GM23338 (cell line): Measurements from ENCODE around the gene CREB3L2. TPM values are rescaled to one million over a fixed set of nuclear protein-coding genes. Genes with fewer than 3 reads are reported as not detected.

Experiments used
- ATAC-seq: fragments of 200-7000 bp; cut with Tn5 transposase; 3 replicates; pipeline ENCODE4 v1.9.1; 2020
- DNase-seq: peaks from one replicate; pipeline ENCODE4 v3.0.0-alpha.2; 2015; ENCODE audit warnings: low spot score
- H2AFZ ChIP-seq: fragments of 200-600 bp; sonication (generic); 2 replicates; pipeline ENCODE4 v1.8.0; 2016; ENCODE audit warnings: antibody characterized with exemption, mild to moderate bottlenecking, moderate library complexity
- H3F3A ChIP-seq: fragments of 200-600 bp; sonication (generic); replicated peaks from 2 replicates; pipeline ENCODE4 v1.8.0; 2017; ENCODE audit warnings: antibody characterized with exemption, mixed run types, low read depth
- H3K27ac ChIP-seq: fragments of 200-600 bp; sonication (generic); 2 replicates; pipeline ENCODE4 v1.6.1; 2016; ENCODE audit warnings: low read depth
- H3K27me3 ChIP-seq: fragments of 200-600 bp; sonication (generic); 2 replicates; pipeline ENCODE4 v1.8.0; 2016; ENCODE audit warnings: mild to moderate bottlenecking, mixed run types, moderate library complexity; ENCODE audit not compliant: insufficient read depth
- H3K36me3 ChIP-seq: fragments of 200-600 bp; sonication (generic); 2 replicates; pipeline ENCODE4 v1.8.0; 2016; ENCODE audit warnings: mild to moderate bottlenecking; ENCODE audit not compliant: insufficient read depth
- H3K4me1 ChIP-seq: fragments of 200-600 bp; sonication (generic); 2 replicates; pipeline ENCODE4 v1.8.0; 2016; ENCODE audit warnings: mild to moderate bottlenecking, moderate library complexity; ENCODE audit not compliant: insufficient read depth
- H3K4me2 ChIP-seq: fragments of 200-600 bp; sonication (generic); 2 replicates; pipeline ENCODE4 v1.7.1; 2017; ENCODE audit warnings: mixed run types
- H3K4me3 ChIP-seq: fragments of 200-600 bp; sonication (generic); 2 replicates; pipeline ENCODE4 v1.6.1; 2016; ENCODE audit warnings: mixed run types
- H3K79me2 ChIP-seq: fragments of 200-600 bp; sonication (generic); replicated peaks from 2 replicates; pipeline ENCODE4 v1.8.0; 2017; ENCODE audit warnings: mild to moderate bottlenecking; ENCODE audit not compliant: insufficient read depth
- H3K9me2 ChIP-seq: fragments of 200-600 bp; sonication (generic); 2 replicates; pipeline ENCODE4 v1.8.0; 2017; ENCODE audit not compliant: insufficient read depth
- H4K20me1 ChIP-seq: fragments of 200-600 bp; sonication (generic); replicated peaks from 2 replicates; pipeline ENCODE4 v1.8.0; 2017; ENCODE audit warnings: mild to moderate bottlenecking; ENCODE audit not compliant: insufficient read depth
- H3K27ac Mint-ChIP-seq: 2 replicates; pipeline ENCODE4 v1.8.0; 2020; ENCODE audit warnings: inconsistent platforms, mild to moderate bottlenecking, moderate library complexity, mixed read lengths
- H3K27me3 Mint-ChIP-seq: 3 replicates; pipeline ENCODE4 v1.8.0; 2022; ENCODE audit warnings: low read depth, mild to moderate bottlenecking, moderate library complexity, mixed read lengths, inconsistent platforms; ENCODE audit not compliant: insufficient read depth, poor library complexity
- H3K36me3 Mint-ChIP-seq: 3 replicates; pipeline ENCODE4 v1.8.0; 2021; ENCODE audit warnings: low read depth, mild to moderate bottlenecking, inconsistent platforms, moderate library complexity, mixed read lengths
- H3K4me1 Mint-ChIP-seq: 3 replicates; pipeline ENCODE4 v1.8.0; 2020; ENCODE audit warnings: mild to moderate bottlenecking, inconsistent platforms, mixed read lengths
- H3K4me3 Mint-ChIP-seq: 3 replicates; pipeline ENCODE4 v1.8.0; 2021; ENCODE audit warnings: moderate library complexity, mild to moderate bottlenecking, inconsistent platforms, mixed read lengths
- H3K9me3 Mint-ChIP-seq: 3 replicates; pipeline ENCODE4 v1.8.0; 2020; ENCODE audit warnings: moderate library complexity, mild to moderate bottlenecking, inconsistent platforms, mixed read lengths
- ZNF462 ChIP-seq: fragments of 250-450 bp; sonication (Bioruptor Pico); IDR thresholded peaks from 2 replicates; pipeline ENCODE4 v1.5.0; 2020; ENCODE audit warnings: mild to moderate bottlenecking, moderate library complexity
- polyA plus RNA-seq: library from polyadenylated mRNA; unstranded; fragments of >200 nt; fragmentation: Nextera tagmentation; extraction: Ambion mirVana; gene quantifications from 2 replicates; pipeline ENCODE4 v1.2.1, GENCODE V29; 2016
- total RNA-seq: library from RNA; depleted of rRNA; stranded (reverse); fragments of >200 nt; shearing (Covaris generic); gene quantifications from 2 replicates; pipeline ENCODE4 v1.2.3, GENCODE V29; 2014
- TF ChIP-seq, protein P1 (sequence below): IDR thresholded peaks from one replicate; pipeline ENCODE4 v1.6.1; 2018; ENCODE audit warnings: antibody characterized with exemption; ENCODE audit not compliant: unreplicated experiment

The CREB3L2 gene
- total and polyA plus RNA-seq, 2 experiments from 2014 or later: 14.5 to 27.1 TPM

DNA sequence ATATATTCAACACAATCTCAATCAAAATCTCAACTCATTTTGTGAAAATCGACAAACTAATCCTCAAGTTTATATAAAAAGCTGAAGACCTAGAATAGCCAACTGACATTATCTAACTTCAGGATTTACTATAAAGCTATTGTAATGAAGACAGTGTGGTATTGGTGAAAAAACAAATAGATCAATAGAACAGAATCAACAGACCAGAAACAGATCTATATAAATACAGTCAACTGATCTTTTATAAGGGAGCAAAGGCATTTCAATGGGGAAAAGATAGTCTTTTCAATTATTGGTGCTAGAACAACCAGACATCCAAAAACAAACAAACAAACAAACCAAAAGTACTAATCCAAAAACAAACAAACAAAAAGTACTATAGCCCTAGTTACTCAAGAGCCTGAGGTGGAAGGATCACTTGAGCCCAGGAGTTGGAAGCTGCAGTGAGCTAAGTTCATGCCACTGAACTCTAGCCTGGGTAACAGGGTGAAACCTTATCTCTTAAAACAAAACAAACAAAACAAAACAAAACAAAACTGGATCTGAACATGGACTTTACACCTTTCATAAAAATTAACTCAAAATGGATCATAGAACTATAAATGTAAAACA, 47.7 kb upstream of the CREB3L2 start:
- Histone ChIP-seq H3K9me2 (no peaks in the 10 kb centered on the region; the same call in 1 of the 2 replicates), H3K4me3 (no peak overlapping the region), H3F3A (no peaks in the 10 kb centered on the region), H3K4me2 (no peak overlapping the region), H2AFZ (no peak overlapping the region), H3K79me2 (no peaks in the 10 kb centered on the region), H3K4me1 (no peaks in the 10 kb centered on the region), H3K27ac (no peak overlapping the region), H4K20me1 (no peaks in the 10 kb centered on the region), H3K27me3 (no peaks in the 10 kb centered on the region), H3K36me3 (no peaks in the 10 kb centered on the region)
- Mint-ChIP-seq H3K27me3 (no peaks in the 10 kb centered on the region), H3K4me3 (no peak overlapping the region), H3K9me3 (peaks cover 12% of the 10 kb centered on the region; the same call in 2 of the 3 replicates), H3K36me3 (peaks cover 14% of the 10 kb centered on the region), H3K4me1 (no peaks in the 10 kb centered on the region), H3K27ac (no peak overlapping the region)
- ATAC-seq (no peak), DNase-seq (no peak)
- TF ChIP-seq ZNF462: no peak

- Histone ChIP-seq H3K36me3 (no peaks in the 10 kb centered on the region), H3K9me2 (no peaks in the 10 kb centered on the region; the same call in 1 of the 2 replicates), H3K79me2 (no peaks in the 10 kb centered on the region), H3K27ac (no peak overlapping the region), H2AFZ (peak overlapping the region; percentile 61; the same call in 1 of the 2 replicates), H3K27me3 (no peaks in the 10 kb centered on the region), H3F3A (no peaks in the 10 kb centered on the region), H3K4me2 (no peak overlapping the region), H4K20me1 (no peaks in the 10 kb centered on the region), H3K4me3 (no peak overlapping the region), H3K4me1 (no peaks in the 10 kb centered on the region)
- Mint-ChIP-seq H3K27ac (no peak overlapping the region), H3K4me3 (no peak overlapping the region), H3K36me3 (peaks cover 14% of the 10 kb centered on the region), H3K4me1 (no peaks in the 10 kb centered on the region), H3K9me3 (peaks cover 12% of the 10 kb centered on the region; the same call in 2 of the 3 replicates), H3K27me3 (no peaks in the 10 kb centered on the region)
- DNase-seq: no peak
- ATAC-seq: no peak
- TF ChIP-seq, protein P1, sequence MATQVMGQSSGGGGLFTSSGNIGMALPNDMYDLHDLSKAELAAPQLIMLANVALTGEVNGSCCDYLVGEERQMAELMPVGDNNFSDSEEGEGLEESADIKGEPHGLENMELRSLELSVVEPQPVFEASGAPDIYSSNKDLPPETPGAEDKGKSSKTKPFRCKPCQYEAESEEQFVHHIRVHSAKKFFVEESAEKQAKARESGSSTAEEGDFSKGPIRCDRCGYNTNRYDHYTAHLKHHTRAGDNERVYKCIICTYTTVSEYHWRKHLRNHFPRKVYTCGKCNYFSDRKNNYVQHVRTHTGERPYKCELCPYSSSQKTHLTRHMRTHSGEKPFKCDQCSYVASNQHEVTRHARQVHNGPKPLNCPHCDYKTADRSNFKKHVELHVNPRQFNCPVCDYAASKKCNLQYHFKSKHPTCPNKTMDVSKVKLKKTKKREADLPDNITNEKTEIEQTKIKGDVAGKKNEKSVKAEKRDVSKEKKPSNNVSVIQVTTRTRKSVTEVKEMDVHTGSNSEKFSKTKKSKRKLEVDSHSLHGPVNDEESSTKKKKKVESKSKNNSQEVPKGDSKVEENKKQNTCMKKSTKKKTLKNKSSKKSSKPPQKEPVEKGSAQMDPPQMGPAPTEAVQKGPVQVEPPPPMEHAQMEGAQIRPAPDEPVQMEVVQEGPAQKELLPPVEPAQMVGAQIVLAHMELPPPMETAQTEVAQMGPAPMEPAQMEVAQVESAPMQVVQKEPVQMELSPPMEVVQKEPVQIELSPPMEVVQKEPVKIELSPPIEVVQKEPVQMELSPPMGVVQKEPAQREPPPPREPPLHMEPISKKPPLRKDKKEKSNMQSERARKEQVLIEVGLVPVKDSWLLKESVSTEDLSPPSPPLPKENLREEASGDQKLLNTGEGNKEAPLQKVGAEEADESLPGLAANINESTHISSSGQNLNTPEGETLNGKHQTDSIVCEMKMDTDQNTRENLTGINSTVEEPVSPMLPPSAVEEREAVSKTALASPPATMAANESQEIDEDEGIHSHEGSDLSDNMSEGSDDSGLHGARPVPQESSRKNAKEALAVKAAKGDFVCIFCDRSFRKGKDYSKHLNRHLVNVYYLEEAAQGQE: no peak
These were observed 46.0 kb upstream of the CREB3L2 start for GRCh38 chr7:138047907-138048306.
